Lower lobe of right lung (tissue), 2 donors: ENCODE data around the gene HDGF. TPM values are rescaled to one million over a fixed set of nuclear protein-coding genes. Genes with fewer than 3 reads are reported as not detected.

Experiments used
- ATAC-seq, 2 donors: fragments of 200-7000 bp; cut with Tn5 transposase; one replicate each; pipeline ENCODE4 v1.9.1; 2020 to 2022; ENCODE audit warnings: mild to moderate bottlenecking in 2 of 2, moderate library complexity in 2 of 2
- DNase-seq: peaks from one replicate; pipeline ENCODE4 v3.0.0-alpha.2; 2020
- H3K27ac ChIP-seq: fragments of 200-600 bp; one replicate; pipeline ENCODE4 v1.8.0; 2022
- H3K27me3 ChIP-seq: fragments of 200-600 bp; one replicate; pipeline ENCODE4 v1.8.0; 2022; ENCODE audit warnings: low read depth
- H3K36me3 ChIP-seq: fragments of 200-600 bp; one replicate; pipeline ENCODE4 v1.8.0; 2022; ENCODE audit warnings: mild to moderate bottlenecking
- H3K4me1 ChIP-seq: fragments of 200-600 bp; one replicate; pipeline ENCODE4 v1.8.0; 2022
- H3K4me3 ChIP-seq: fragments of 200-600 bp; one replicate; pipeline ENCODE4 v1.8.0; 2022; ENCODE audit warnings: mild to moderate bottlenecking
- H3K9me3 ChIP-seq: fragments of 200-600 bp; one replicate; pipeline ENCODE4 v1.8.0; 2022
- CTCF ChIP-seq: fragments of 200-600 bp; IDR thresholded peaks from one replicate; pipeline ENCODE4 v1.8.0; 2022; ENCODE audit warnings: antibody characterized with exemption, mild to moderate bottlenecking
- intact Hi-C: fragments of 100-400 bp; cut with DNase I; formaldehyde crosslinking; loops from one replicate; pipeline ENCODE4 v1.11.0; 2022
- total RNA-seq: library from RNA; stranded (reverse); fragmentation: NEBNext Ultra II Directional; extraction: Animal tissue kit (Norgen Biotek cat#: 25700); gene quantifications from one replicate; pipeline ENCODE4 v1.2.1, GENCODE V29; 2021
- donor health status: DM: no; HTN: yes; CAD: no; lungs with severe emphysema.

Gene HDGF
- total RNA-seq, 1 donor from 2014 or later: 146 TPM

DNA sequence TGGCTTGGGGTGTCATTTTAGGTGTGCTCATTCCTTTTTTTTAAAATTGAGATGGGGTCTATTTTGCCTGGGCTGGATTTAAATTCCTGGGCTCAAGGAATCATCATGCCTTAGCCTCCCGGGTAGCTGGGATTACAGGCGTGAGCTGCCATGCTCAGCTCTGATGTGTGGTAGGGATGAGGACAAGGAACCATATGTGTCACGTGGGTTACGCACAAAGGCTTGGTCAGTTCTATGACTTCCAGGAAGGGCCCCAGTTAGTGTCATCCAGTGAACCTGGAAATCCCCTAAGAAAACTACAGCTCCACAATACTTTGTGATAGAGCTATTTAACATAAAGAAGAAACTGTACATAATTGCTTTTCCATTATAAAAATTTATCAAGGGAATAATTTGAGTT lies 29.9 kb downstream of the HDGF start:
- Histone ChIP-seq H3K27ac (no peak overlapping the region), H3K36me3 (peaks cover 62% of the 10 kb centered on the region), H3K9me3 (no peaks in the 10 kb centered on the region), H3K4me1 (peaks cover 24% of the 10 kb centered on the region), H3K4me3 (no peak overlapping the region), H3K27me3 (no peaks in the 10 kb centered on the region)
- DNase-seq (no peak), ATAC-seq (no peak)
- no peak for TF ChIP-seq CTCF
- intact Hi-C loops: no loop called here

GRCh38 chr1:156721131-156721530 lies 30.3 kb downstream of the HDGF start:
- intact Hi-C loops: no loop called here
- DNase-seq (no peak), ATAC-seq (no peak)
- no peak for TF ChIP-seq CTCF
- no peaks in the 10 kb centered on the region for H3K9me3 ChIP-seq
- H3K36me3 ChIP-seq: peaks cover 62% of the 10 kb centered on the region
- H3K4me3 ChIP-seq: no peak overlapping the region
- peaks cover 20% of the 10 kb centered on the region for H3K4me1 ChIP-seq
- no peaks in the 10 kb centered on the region for H3K27me3 ChIP-seq
- no peak overlapping the region for H3K27ac ChIP-seq

- H3K4me3 ChIP-seq: no peak overlapping the region
- TF ChIP-seq CTCF: no peak
- intact Hi-C loops: no loop called here
- no peaks in the 10 kb centered on the region for H3K4me1 ChIP-seq
- ATAC-seq (no peak), DNase-seq (no peak)
- H3K27ac ChIP-seq: no peak overlapping the region
- no peaks in the 10 kb centered on the region for H3K9me3 ChIP-seq
- H3K36me3 ChIP-seq: peaks cover 31% of the 10 kb centered on the region
- no peaks in the 10 kb centered on the region for H3K27me3 ChIP-seq
These were observed 34.1 kb downstream of the HDGF start for GRCh38 chr1:156717351-156717750.

GRCh38 chr1:156714830-156715229 lies 36.6 kb downstream of the HDGF start:
- H3K9me3 ChIP-seq: no peaks in the 10 kb centered on the region
- DNase-seq (no peak), ATAC-seq (no peak)

GRCh38 chr1:156712626-156713025 lies 38.8 kb downstream of the HDGF start:
- no peak for ATAC-seq
- H3K27me3 ChIP-seq: no peaks in the 10 kb centered on the region
- TF ChIP-seq CTCF: no peak

More at GRCh38 chr1:156714830-156715229, 36.6 kb downstream of the HDGF start:
- no peaks in the 10 kb centered on the region for H3K27me3 ChIP-seq
- TF ChIP-seq CTCF: no peak
- H3K36me3 ChIP-seq: peaks cover 10% of the 10 kb centered on the region
- H3K4me3 ChIP-seq: no peak overlapping the region
- intact Hi-C loops: no loop called here
- H3K27ac ChIP-seq: no peak overlapping the region
- no peaks in the 10 kb centered on the region for H3K4me1 ChIP-seq

More at GRCh38 chr1:156712626-156713025, 38.8 kb downstream of the HDGF start:
- H3K4me3 ChIP-seq: no peak overlapping the region
- no peaks in the 10 kb centered on the region for H3K36me3 ChIP-seq
- intact Hi-C loops: no loop called here
- DNase-seq: no peak
- no peak overlapping the region for H3K27ac ChIP-seq
- no peaks in the 10 kb centered on the region for H3K9me3 ChIP-seq
- peaks cover 5% of the 10 kb centered on the region for H3K4me1 ChIP-seq
